IMR-90 (cell line): ENCODE measurements around the gene CKB. TPM values are rescaled to one million over a fixed set of nuclear protein-coding genes. Genes with fewer than 3 reads are reported as not detected.

Experiments used
- ATAC-seq: fragments of 200-7000 bp; cut with Tn5 transposase; 2 replicates; pipeline ENCODE4 v1.9.1; 2020; ENCODE audit warnings: low read depth, mild to moderate bottlenecking, moderate library complexity
- BruUV-seq: library from RNA; stranded (reverse); fragments of 400-500 nt; replicated peaks from 2 replicates; lab custom pipeline; 2021; lab: Mats Ljungman, UMichigan
- CTCF ChIA-PET: fragments of 300-600 bp; formaldehyde crosslinking; extraction: SDS; loops from one replicate; lab custom pipeline; 2021; ENCODE audit warnings: antibody characterized with exemption; lab: Yijun Ruan, JAX
- POLR2A ChIA-PET: fragments of 300-600 bp; sonication (Branson Sonifier 250); formaldehyde crosslinking; loops from one replicate; lab custom pipeline; 2022; ENCODE audit warnings: antibody characterized with exemption; ENCODE audit not compliant: unreplicated experiment; lab: Charles Lee
- DNase-seq: peaks from one replicate; pipeline ENCODE4 v3.0.0; 2013
- H2AFZ ChIP-seq: replicated peaks from 2 replicates; pipeline ENCODE3; 2013; ENCODE audit warnings: low read length, mild to moderate bottlenecking; ENCODE audit not compliant: poor library complexity
- H2AK5ac ChIP-seq: 2 replicates; pipeline ENCODE4 v1.6.1; 2013; ENCODE audit warnings: low read depth, low read length, inconsistent platforms
- H2AK9ac ChIP-seq: replicated peaks from 2 replicates; pipeline ENCODE3; 2013; ENCODE audit warnings: mild to moderate bottlenecking, low read depth, low read length, moderate library complexity; ENCODE audit not compliant: poor library complexity
- H2BK120ac ChIP-seq: 2 replicates; pipeline ENCODE4 v1.6.1; 2013; ENCODE audit warnings: low read depth, low read length, inconsistent platforms
- H2BK15ac ChIP-seq: 3 replicates; pipeline ENCODE4 v1.6.1; 2013; ENCODE audit warnings: low read depth, low read length, inconsistent platforms
- H2BK20ac ChIP-seq: 2 replicates; pipeline ENCODE4 v1.6.1; 2013; ENCODE audit warnings: low read depth, mild to moderate bottlenecking, inconsistent platforms, low read length, moderate library complexity
- H2BK5ac ChIP-seq: 2 replicates; pipeline ENCODE4 v1.6.1; 2013; ENCODE audit warnings: mild to moderate bottlenecking, low read depth, low read length, inconsistent platforms; ENCODE audit not compliant: poor library complexity, severe bottlenecking
- H3K14ac ChIP-seq: replicated peaks from 2 replicates; pipeline ENCODE4 v1.6.1; 2013; ENCODE audit warnings: low read depth, low read length, inconsistent platforms
- H3K18ac ChIP-seq: 2 replicates; pipeline ENCODE4 v1.6.1; 2013; ENCODE audit warnings: low read depth, low read length, control low read depth
- H3K23ac ChIP-seq: 2 replicates; pipeline ENCODE4 v1.6.1; 2013; ENCODE audit warnings: low read depth, low read length, inconsistent platforms
- H3K27ac ChIP-seq: 2 replicates; pipeline ENCODE4 v1.5.1; 2013; ENCODE audit warnings: mild to moderate bottlenecking, control low read depth, low read length; ENCODE audit not compliant: insufficient read depth
- H3K27me3 ChIP-seq: 2 replicates; pipeline ENCODE4 v1.6.1; 2013; ENCODE audit warnings: low read length; ENCODE audit not compliant: control insufficient read depth, insufficient read depth
- H3K36me3 ChIP-seq: 2 replicates; pipeline ENCODE4 v1.6.1; 2013; ENCODE audit warnings: low read length, mixed read lengths; ENCODE audit not compliant: control insufficient read depth, insufficient read depth
- H3K4ac ChIP-seq: 2 replicates; pipeline ENCODE4 v1.6.1; 2013; ENCODE audit warnings: low read depth, low read length, inconsistent platforms
- H3K4me1 ChIP-seq: 2 replicates; pipeline ENCODE4 v1.6.1; 2013; ENCODE audit warnings: low read length, mixed read lengths; ENCODE audit not compliant: control insufficient read depth, insufficient read depth
- H3K4me2 ChIP-seq: 2 replicates; pipeline ENCODE4 v1.6.1; 2013; ENCODE audit warnings: low read depth, mild to moderate bottlenecking, control low read depth, low read length, moderate library complexity
- H3K4me3 ChIP-seq: 2 replicates; pipeline ENCODE4 v1.5.1; 2013; ENCODE audit warnings: low read depth, mild to moderate bottlenecking, control low read depth, low read length, moderate library complexity; ENCODE audit not compliant: insufficient read depth
- H3K56ac ChIP-seq: 2 replicates; pipeline ENCODE4 v1.6.1; 2013; ENCODE audit warnings: low read length, inconsistent platforms; ENCODE audit not compliant: insufficient read depth; ENCODE audit errors: extremely low read depth
- H3K79me1 ChIP-seq, 2 experiments: 2 replicates each; pipeline ENCODE4 v1.6.1; 2013; ENCODE audit warnings: low read length in 2 of 2, inconsistent platforms in 1 of 2, low read depth in 1 of 2
- H3K9ac ChIP-seq: 2 replicates; pipeline ENCODE4 v1.6.1; 2013; ENCODE audit warnings: low read depth, low read length, control low read depth
- H3K9me1 ChIP-seq: 2 replicates; pipeline ENCODE4 v1.6.1; 2013; ENCODE audit warnings: low read length, inconsistent platforms; ENCODE audit not compliant: insufficient read depth
- H3K9me3 ChIP-seq: 2 replicates; pipeline ENCODE4 v1.6.1; 2013; ENCODE audit warnings: low read length; ENCODE audit not compliant: control insufficient read depth, insufficient read depth
- H4K20me1 ChIP-seq: 2 replicates; pipeline ENCODE4 v1.6.1; 2013; ENCODE audit warnings: low read length, inconsistent platforms; ENCODE audit not compliant: insufficient read depth
- H4K5ac ChIP-seq: 2 replicates; pipeline ENCODE4 v1.6.1; 2013; ENCODE audit warnings: mild to moderate bottlenecking, low read depth, low read length, control low read depth
- H4K8ac ChIP-seq, 2 experiments: 2 replicates each; pipeline ENCODE4 v1.6.1; 2013; ENCODE audit warnings: low read depth in 2 of 2, low read length in 2 of 2, control low read depth in 1 of 2, inconsistent platforms in 1 of 2
- H4K91ac ChIP-seq: 2 replicates; pipeline ENCODE4 v1.6.1; 2013; ENCODE audit warnings: low read depth, low read length, inconsistent platforms; ENCODE audit not compliant: insufficient read depth
- BHLHE40 ChIP-seq: fragments of 150-350 bp; IDR thresholded peaks from 2 replicates; pipeline ENCODE4 v1.6.1; 2016; ENCODE audit warnings: mild to moderate bottlenecking, low read depth, low read length
- FOS ChIP-seq: fragments of 150-350 bp; IDR thresholded peaks from 2 replicates; pipeline ENCODE4 v1.6.1; 2016; ENCODE audit warnings: low read depth, low read length
- POLR2A ChIP-seq: IDR thresholded peaks from 2 replicates; pipeline ENCODE4 v1.6.1; 2012; ENCODE audit warnings: mild to moderate bottlenecking, low read depth, low read length
- RAD21 ChIP-seq: IDR thresholded peaks from 2 replicates; pipeline ENCODE4 v1.6.1; 2012; ENCODE audit warnings: low read length, improper control_type of control experiment
- WGBS, 2 experiments: methylation state at CpG; one replicate each; pipeline versions ENCODE4 v1.1.5 to v1.1.7; 2013; ENCODE audit warnings: missing lambda C conversion rate in 2 of 2; ENCODE audit not compliant: insufficient read length in 1 of 2; ENCODE audit errors: extremely low coverage in 2 of 2; 5-methylcytosine and 5-hydroxymethylcytosine counted together
- dilution Hi-C: fragments of 300-500 bp; cut with HindIII; formaldehyde crosslinking; loops from one replicate; pipeline ENCODE4 v1.14.3; 2018; ENCODE audit warnings: low sequenced_read_pairs; ENCODE audit not compliant: unreplicated experiment
- in situ Hi-C: fragments of 300-500 bp; cut with MboI; formaldehyde crosslinking; loops from 3 replicates; pipeline ENCODE4 v1.14.3; 2019; ENCODE audit warnings: low sequenced_read_pairs, inconsistent platforms, mixed read lengths
- intact Hi-C: fragments of 100-400 bp; cut with micrococcal nuclease; formaldehyde crosslinking; loops from 2 replicates; pipeline ENCODE4 v1.10.0; 2022
- polyA plus RNA-seq, 3 experiments: library from polyadenylated mRNA; depleted of rRNA; stranded (reverse); fragments of >200 nt; gene quantifications; 2 replicates each; pipeline ENCODE4 v1.2.3, GENCODE V29; 2012; ENCODE audit warnings: low replicate concordance in 1 of 3
- total RNA-seq: library from RNA; depleted of rRNA; stranded (reverse); fragments of >200 nt; gene quantifications from 2 replicates; pipeline ENCODE4 v1.2.3, GENCODE V29; 2012

Gene CKB
- total and polyA plus RNA-seq, 2 of the 4 experiments (the other 2 are of a cell fraction), result 17.7 to 82.6 TPM

GRCh38 chr14:103552011-103552845, 29.6 kb upstream of the CKB start (continued):
- TF ChIP-seq BHLHE40, result no peak
- no peak for TF ChIP-seq RAD21

- ChIA-PET CTCF (no interaction called here), POLR2A (no interaction called here)
- BruUV-seq, result no TSS peak
- no peak overlapping the region for H2BK20ac ChIP-seq
- H3K4ac ChIP-seq, result no peak overlapping the region
- H3K9ac ChIP-seq, result no peak overlapping the region
- in situ Hi-C loops, result no loop called here
- no peak for DNase-seq
- H3K4me1 ChIP-seq, result peaks cover 9% of the 10 kb centered on the region
- peaks cover 19% of the 10 kb centered on the region; the same call in 1 of the 2 replicates for H4K20me1 ChIP-seq
- dilution Hi-C loops, result no loop called here
- H3K27me3 ChIP-seq, result no peaks in the 10 kb centered on the region
- H2AFZ ChIP-seq, result no peak overlapping the region
- H3K4me3 ChIP-seq, result no peak overlapping the region
- no peak overlapping the region for H2BK120ac ChIP-seq
- no peak overlapping the region for H2AK9ac ChIP-seq
- H3K27ac ChIP-seq, result no peak overlapping the region
- TF ChIP-seq POLR2A, result no peak
- TF ChIP-seq FOS, result no peak
- H3K56ac ChIP-seq, result no peak overlapping the region
- H3K9me3 ChIP-seq, result no peaks in the 10 kb centered on the region
- peaks cover 8% of the 10 kb centered on the region; the same call in 1 of the 2 replicates for H3K9me1 ChIP-seq
- H2BK15ac ChIP-seq, result no peak overlapping the region
- intact Hi-C loops, result no loop called here
- H2BK5ac ChIP-seq, result no peak overlapping the region
- H3K18ac ChIP-seq, result no peak overlapping the region
- no peak overlapping the region for H4K91ac ChIP-seq
- H3K79me1 ChIP-seq, result peaks cover 0 to 31% of the 10 kb centered on the region in 2 experiments
- peak overlapping the region; percentile 69; the same call in 1 of the 2 replicates for H2AK5ac ChIP-seq
- ATAC-seq, result no peak
- no peak overlapping the region for H3K23ac ChIP-seq
- H3K4me2 ChIP-seq, result no peak overlapping the region
- no peak overlapping the region for H4K5ac ChIP-seq
- H3K36me3 ChIP-seq, result no peaks in the 10 kb centered on the region
- WGBS, 2 experiments, result 76% methylated on average over 8 of the region's 17 CpGs; no CpG with 5 or more reads in 1 of the 2 experiments
- no peak overlapping the region for H4K8ac ChIP-seq
- H3K14ac ChIP-seq, result no peak overlapping the region
Observed at GRCh38 chr14:103551338-103551762, 28.7 kb upstream of the CKB start.
